ENCODE results near the gene EIF5. TPM values are rescaled to one million over a fixed set of nuclear protein-coding genes. Genes with fewer than 3 reads are reported as not detected.

The EIF5 gene
- total RNA-seq, 6 donors from 2014 or later, result 103 to 265 (median 176) TPM

DNA sequence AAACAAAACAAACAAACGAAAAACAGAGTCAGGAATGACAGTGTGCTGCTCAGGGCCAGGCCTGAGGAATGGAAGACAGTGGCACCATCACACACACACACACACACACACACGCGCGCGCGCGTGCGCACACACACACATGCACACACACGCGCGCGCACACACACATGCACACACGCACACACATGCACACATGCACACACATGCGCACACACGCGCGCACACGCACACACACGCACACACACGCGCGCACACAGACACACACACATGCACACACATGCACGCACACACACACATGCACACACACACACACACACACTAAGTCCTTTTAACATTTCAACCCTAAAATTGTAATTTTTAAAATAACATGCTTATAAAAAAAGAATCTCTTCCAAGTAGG, 38.0 kb downstream of the EIF5 start:
- Histone ChIP-seq H3K4me3 (no peak overlapping the region), H3K27ac (no peak overlapping the region), H3K36me3 (no peaks in the 10 kb centered on the region), H3K27me3 (no peaks in the 10 kb centered on the region), H3K4me1 (no peaks in the 10 kb centered on the region), H3K9me3 (no peaks in the 10 kb centered on the region)
- WGBS, 2 donors, result 71 to 76% methylated on average over 11 to 23 of the region's 23 CpGs
- TF ChIP-seq, protein P1, sequence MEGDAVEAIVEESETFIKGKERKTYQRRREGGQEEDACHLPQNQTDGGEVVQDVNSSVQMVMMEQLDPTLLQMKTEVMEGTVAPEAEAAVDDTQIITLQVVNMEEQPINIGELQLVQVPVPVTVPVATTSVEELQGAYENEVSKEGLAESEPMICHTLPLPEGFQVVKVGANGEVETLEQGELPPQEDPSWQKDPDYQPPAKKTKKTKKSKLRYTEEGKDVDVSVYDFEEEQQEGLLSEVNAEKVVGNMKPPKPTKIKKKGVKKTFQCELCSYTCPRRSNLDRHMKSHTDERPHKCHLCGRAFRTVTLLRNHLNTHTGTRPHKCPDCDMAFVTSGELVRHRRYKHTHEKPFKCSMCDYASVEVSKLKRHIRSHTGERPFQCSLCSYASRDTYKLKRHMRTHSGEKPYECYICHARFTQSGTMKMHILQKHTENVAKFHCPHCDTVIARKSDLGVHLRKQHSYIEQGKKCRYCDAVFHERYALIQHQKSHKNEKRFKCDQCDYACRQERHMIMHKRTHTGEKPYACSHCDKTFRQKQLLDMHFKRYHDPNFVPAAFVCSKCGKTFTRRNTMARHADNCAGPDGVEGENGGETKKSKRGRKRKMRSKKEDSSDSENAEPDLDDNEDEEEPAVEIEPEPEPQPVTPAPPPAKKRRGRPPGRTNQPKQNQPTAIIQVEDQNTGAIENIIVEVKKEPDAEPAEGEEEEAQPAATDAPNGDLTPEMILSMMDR (IDR thresholded peaks at IDR 0.05), result no peak
- TF ChIP-seq POLR2A (IDR thresholded peaks at IDR 0.05), result no peak
- no peak for TF ChIP-seq POLR2AphosphoS5 (IDR thresholded peaks at IDR 0.05)
- TF ChIP-seq EP300 (IDR thresholded peaks at IDR 0.05), result no peak
- ATAC-seq (ENCODE audit: low FRiP score in 2 of 2), result no peak
- DNase-seq, result no peak

DNA sequence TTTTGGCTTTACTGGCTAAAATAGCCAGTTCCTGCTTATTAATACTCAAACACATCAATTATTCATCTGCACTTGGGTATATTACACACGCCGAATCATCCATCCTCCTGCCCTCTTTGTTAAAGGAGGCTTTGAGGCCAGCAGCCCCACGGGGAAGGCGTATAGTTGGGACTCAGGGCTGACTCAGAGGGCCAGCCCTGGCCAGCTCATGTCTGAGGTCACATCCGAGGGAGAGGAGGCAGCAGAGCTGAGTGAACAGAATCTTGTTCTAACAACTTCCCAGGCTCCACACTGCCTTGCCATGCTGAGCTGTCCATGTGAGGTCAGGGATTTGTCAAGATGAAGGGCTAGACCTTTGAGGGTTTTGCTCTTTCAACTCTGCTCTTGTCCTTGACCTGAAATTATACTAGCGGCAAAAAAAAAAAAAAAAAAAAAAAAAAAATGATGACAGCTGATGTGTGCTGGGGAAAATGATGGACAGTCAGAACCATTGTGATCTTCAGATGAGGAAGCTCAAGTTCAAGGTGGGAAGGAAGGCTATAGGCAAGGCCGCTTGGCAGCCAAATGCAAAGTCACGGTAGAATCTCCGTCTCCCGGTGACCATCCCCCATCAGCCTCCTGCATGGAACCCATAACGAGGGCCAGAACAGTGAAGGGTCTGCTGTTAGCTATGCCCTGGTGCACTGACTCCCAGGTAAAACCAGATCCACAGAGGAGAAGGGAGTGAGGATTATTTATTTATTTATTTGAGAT, 38.7 kb downstream of the EIF5 start:
- WGBS, 2 donors, result 73 to 80% methylated on average over 11 of the region's 11 CpGs

DNA sequence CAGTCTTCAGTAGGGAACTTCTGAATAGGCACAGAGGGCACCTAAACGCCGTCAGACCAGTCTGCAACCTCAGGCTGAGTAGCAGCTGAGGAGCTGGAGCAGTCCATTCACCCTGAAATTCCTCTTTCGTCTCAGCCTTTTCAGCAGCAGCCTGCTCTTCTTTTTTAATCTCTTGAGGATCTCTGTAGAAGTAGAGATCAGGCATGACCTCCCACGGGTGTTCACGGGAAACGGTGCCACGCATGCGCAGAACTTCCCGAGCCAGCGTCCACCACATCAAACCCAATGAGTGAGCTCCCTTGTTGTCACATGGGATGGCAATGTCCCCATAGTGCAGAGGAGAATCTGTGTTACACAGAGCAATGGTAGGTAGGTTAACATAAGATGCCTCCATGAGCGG, 40.1 kb downstream of the EIF5 start:
- H3K9me3 ChIP-seq, result no peaks in the 10 kb centered on the region
- no peaks in the 10 kb centered on the region for H3K36me3 ChIP-seq
- no peaks in the 10 kb centered on the region for H3K4me1 ChIP-seq
- peak in 1 of 2 donors; percentile 40 for DNase-seq
- no peak for TF ChIP-seq EP300 (IDR thresholded peaks at IDR 0.05)
- no peak for TF ChIP-seq POLR2AphosphoS5 (IDR thresholded peaks at IDR 0.05)
- TF ChIP-seq POLR2A (IDR thresholded peaks at IDR 0.05), result no peak
- TF ChIP-seq, protein P1 (IDR thresholded peaks at IDR 0.05), result no peak
- H3K27ac ChIP-seq, result no peak overlapping the region
- no peaks in the 10 kb centered on the region for H3K27me3 ChIP-seq
- no peak overlapping the region for H3K4me3 ChIP-seq
- ATAC-seq (ENCODE audit: low FRiP score in 2 of 2), result no peak
- 86 to 94% methylated on average over 10 to 11 of the region's 11 CpGs for WGBS, 2 donors

More for the DNA sequence above, 38.7 kb downstream of the EIF5 start:
- TF ChIP-seq POLR2A (IDR thresholded peaks at IDR 0.05) (no peak), EP300 (IDR thresholded peaks at IDR 0.05) (no peak), POLR2AphosphoS5 (IDR thresholded peaks at IDR 0.05) (no peak)
- TF ChIP-seq, protein P1 (IDR thresholded peaks at IDR 0.05), result no peak
- H3K36me3 ChIP-seq, result no peaks in the 10 kb centered on the region
- H3K4me3 ChIP-seq, result no peak overlapping the region
- peak in 1 of 2 donors; percentile 90 for ATAC-seq (ENCODE audit: low FRiP score in 2 of 2)
- H3K27ac ChIP-seq, result no peak overlapping the region
- H3K9me3 ChIP-seq, result no peaks in the 10 kb centered on the region
- H3K4me1 ChIP-seq, result no peaks in the 10 kb centered on the region
- peak in 1 of 2 donors; percentile 36 for DNase-seq
- H3K27me3 ChIP-seq, result no peaks in the 10 kb centered on the region

DNA sequence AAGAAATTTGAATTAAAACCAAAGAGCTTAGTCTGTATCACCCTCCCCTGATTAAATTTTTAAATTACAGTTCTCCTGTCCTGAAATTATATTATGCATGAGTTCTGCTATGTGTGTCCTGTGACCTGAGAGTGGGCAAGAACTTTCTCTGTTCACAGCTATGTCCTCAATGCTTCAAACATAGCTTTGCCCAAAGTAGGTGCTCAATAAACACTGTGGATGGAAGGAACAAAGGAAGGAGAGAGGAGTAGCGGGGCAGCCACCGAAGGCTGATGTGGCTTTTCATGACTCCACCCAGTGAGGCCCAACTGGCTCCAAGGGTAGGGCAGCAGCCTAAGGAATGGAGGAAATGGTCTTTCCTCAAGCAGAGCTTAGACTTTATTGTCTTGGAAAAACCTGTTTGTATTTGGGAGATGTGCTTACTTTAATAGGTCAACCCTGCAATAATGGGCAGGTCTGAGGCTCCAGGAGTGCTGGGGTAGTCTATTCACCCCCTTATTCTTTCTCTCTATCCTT, 43.5 kb downstream of the EIF5 start:
- ATAC-seq (ENCODE audit: low FRiP score in 2 of 2), result no peak
- DNase-seq, result no peak
- TF ChIP-seq POLR2AphosphoS5 (IDR thresholded peaks at IDR 0.05), result no peak
- TF ChIP-seq, protein P1 (IDR thresholded peaks at IDR 0.05), result no peak
- TF ChIP-seq POLR2A (IDR thresholded peaks at IDR 0.05), result no peak
- TF ChIP-seq EP300 (IDR thresholded peaks at IDR 0.05), result no peak

More for the DNA sequence above, 43.5 kb downstream of the EIF5 start:
- Histone ChIP-seq H3K36me3 (no peaks in the 10 kb centered on the region), H3K9me3 (no peaks in the 10 kb centered on the region), H3K27ac (no peak overlapping the region), H3K4me3 (no peak overlapping the region), H3K4me1 (peaks cover 0 to 10% (median 0%) of the 10 kb centered on the region in 4 donors), H3K27me3 (no peaks in the 10 kb centered on the region)
- 72 to 87% methylated on average over 2 of the region's 2 CpGs for WGBS, 2 donors
